Measurements from ENCODE around the gene CARS1.

- TF ChIP-seq CTCF (conservative IDR thresholded peaks at IDR 0.05 in 1 of 2, IDR thresholded peaks at IDR 0.05 in 1 of 2; ENCODE audit: extremely low read depth in 1 of 2, insufficient read depth in 1 of 2, low read depth in 1 of 2, low read length in 2 of 2) (no peak), EZH2 (IDR thresholded peaks at IDR 0.05; ENCODE audit: borderline replicate concordance, low read length) (no peak)
Measured at GRCh38 chr11:3050386-3051195, 6.6 kb downstream of the CARS1 start.
